Pancreas (tissue), 10 donors: ENCODE measurements around the gene NOS1AP. TPM values are rescaled to one million over a fixed set of nuclear protein-coding genes. Genes with fewer than 3 reads are reported as not detected.

ENCODE experiments used
- ATAC-seq, 4 donors: fragments of 200-7000 bp; cut with Tn5 transposase; one replicate each; pipeline versions ENCODE4 v1.8.0 to v1.9.1; 2020; ENCODE audit warnings: mild to moderate bottlenecking in 4 of 4, moderate library complexity in 4 of 4
- DNase-seq, 6 donors: peaks; one replicate each; pipeline ENCODE4 v3.0.0-alpha.2; 2020
- FAIRE-seq: peaks from 2 replicates; lab custom pipeline; 2012; peaks lifted over from hg19 to GRCh38; lab: Jason Lieb, UNC
- H3K27ac ChIP-seq, 4 donors: fragments of 200-600 bp; sonication (generic); 1 replicate in 3 of 4; 2 replicates in 1 of 4; pipeline versions ENCODE4 v1.5.0 to v1.8.0; 2020
- H3K27me3 ChIP-seq, 4 donors: fragments of 200-600 bp; one replicate each; pipeline ENCODE4 v1.8.0; 2021
- H3K36me3 ChIP-seq, 3 donors: fragments of 200-600 bp; sonication (generic) in 1 of 3; one replicate each; pipeline versions ENCODE4 v1.5.0 to v1.8.0; 2020 to 2021
- H3K4me1 ChIP-seq, 3 donors: fragments of 200-600 bp; one replicate each; pipeline ENCODE4 v1.8.0; 2021
- H3K4me3 ChIP-seq, 4 donors: fragments of 200-600 bp; sonication (generic) in 2 of 4; one replicate each; pipeline versions ENCODE4 v1.5.0 to v1.8.0; 2020 to 2021
- H3K9me3 ChIP-seq, 4 donors: fragments of 200-600 bp; one replicate each; pipeline ENCODE4 v1.8.0; 2021
- WGBS, 2 donors: extraction: QIAGEN DNeasy Blood & Tissue Kit; methylation state at CpG; one replicate each; pipeline ENCODE4 v1.1.7; 2013; 5-methylcytosine and 5-hydroxymethylcytosine counted together
- intact Hi-C, 3 donors: fragments of 100-400 bp; cut with DNase I; formaldehyde crosslinking; loops; one replicate each; pipeline versions ENCODE4 v1.11.1 to v1.14.2; 2022
- polyA plus RNA-seq, 2 donors: library from polyadenylated mRNA; stranded (reverse); fragments of 200-250 nt; gene quantifications; one replicate each; pipeline ENCODE4 v1.2.3, GENCODE V29; 2013
- total RNA-seq, 6 donors: library from RNA; stranded (reverse); fragmentation: NEBNext Ultra II Directional in 4 of 6; extraction: Animal tissue kit (Norgen Biotek cat#: 25700) in 4 of 6; gene quantifications; one replicate each; pipeline versions ENCODE4 v1.2.1 to v1.2.4, GENCODE V29; 2021 to 2023
- TF ChIP-seq, protein P1 (sequence below), 4 donors: fragments of 200-600 bp; sonication (generic) in 3 of 4; IDR thresholded peaks; one replicate each; pipeline versions ENCODE4 v1.5.0 to v1.8.0; 2021; ENCODE audit warnings: antibody characterized with exemption in 4 of 4
- donor health status: healthy with polysubstance abuse.
- donor health status: DM: no; HTN: no; CAD: no; lungs with moderate emphysema.
- donor health status: DM: no; HTN: no; CAD: no.
- donor health status: control.
- donor health status: control.
- donor health status: Bipolar disorder and iron deficiency.
- donor health status: DM: yes; HTN: yes; CAD: no.
- donor health status: DM: no; HTN: no; CAD: no.
- donor health status: DM: no; HTN: no; CAD: no.
- donor health status: DM: yes; HTN: yes; CAD: no.

NOS1AP gene
- total and polyA plus RNA-seq, 8 donors: 0.40 to 2.8 (median 1.7) TPM

- 82 to 86% methylated on average over 8 of the region's 8 CpGs for WGBS, 2 donors
- Histone ChIP-seq H3K27ac (no peak overlapping the region), H3K9me3 (no peaks in the 10 kb centered on the region), H3K4me3 (no peak overlapping the region), H3K36me3 (no peaks in the 10 kb centered on the region), H3K27me3 (no peaks in the 10 kb centered on the region), H3K4me1 (no peaks in the 10 kb centered on the region)
- TF ChIP-seq, protein P1, sequence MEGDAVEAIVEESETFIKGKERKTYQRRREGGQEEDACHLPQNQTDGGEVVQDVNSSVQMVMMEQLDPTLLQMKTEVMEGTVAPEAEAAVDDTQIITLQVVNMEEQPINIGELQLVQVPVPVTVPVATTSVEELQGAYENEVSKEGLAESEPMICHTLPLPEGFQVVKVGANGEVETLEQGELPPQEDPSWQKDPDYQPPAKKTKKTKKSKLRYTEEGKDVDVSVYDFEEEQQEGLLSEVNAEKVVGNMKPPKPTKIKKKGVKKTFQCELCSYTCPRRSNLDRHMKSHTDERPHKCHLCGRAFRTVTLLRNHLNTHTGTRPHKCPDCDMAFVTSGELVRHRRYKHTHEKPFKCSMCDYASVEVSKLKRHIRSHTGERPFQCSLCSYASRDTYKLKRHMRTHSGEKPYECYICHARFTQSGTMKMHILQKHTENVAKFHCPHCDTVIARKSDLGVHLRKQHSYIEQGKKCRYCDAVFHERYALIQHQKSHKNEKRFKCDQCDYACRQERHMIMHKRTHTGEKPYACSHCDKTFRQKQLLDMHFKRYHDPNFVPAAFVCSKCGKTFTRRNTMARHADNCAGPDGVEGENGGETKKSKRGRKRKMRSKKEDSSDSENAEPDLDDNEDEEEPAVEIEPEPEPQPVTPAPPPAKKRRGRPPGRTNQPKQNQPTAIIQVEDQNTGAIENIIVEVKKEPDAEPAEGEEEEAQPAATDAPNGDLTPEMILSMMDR (IDR thresholded peaks at IDR 0.05): no peak
- no peak for DNase-seq
- ATAC-seq: no peak
- FAIRE-seq: no peak
- intact Hi-C loops: no loop called here
Measured at GRCh38 chr1:162375463-162375862, 306.0 kb downstream of the NOS1AP start.

GRCh38 chr1:162376691-162377090, 307.2 kb downstream of the NOS1AP start, which contains the start of gene SPATA46:
Gene SPATA46 (minus strand): TSS chr1:162376854. CDS start chr1:162376790, 64 bp downstream.
- 93 to 97% methylated on average over 5 of the region's 5 CpGs for WGBS, 2 donors
- FAIRE-seq: no peak
- TF ChIP-seq, protein P1 (IDR thresholded peaks at IDR 0.05): no peak
- Histone ChIP-seq H3K27ac (no peak within 1 kb of the TSS), H3K4me1 (no peaks in the 10 kb centered on the region), H3K4me3 (no peak within 1 kb of the TSS), H3K27me3 (no peaks in the 10 kb centered on the region), H3K9me3 (no peaks in the 10 kb centered on the region), H3K36me3 (no peaks in the 10 kb centered on the region)
- no peak for DNase-seq
- intact Hi-C loops: no loop called here
- no peak for ATAC-seq

- Histone ChIP-seq H3K9me3 (no peaks in the 10 kb centered on the region), H3K36me3 (no peaks in the 10 kb centered on the region), H3K4me1 (no peaks in the 10 kb centered on the region), H3K4me3 (no peak overlapping the region), H3K27ac (no peak overlapping the region), H3K27me3 (no peaks in the 10 kb centered on the region)
- ATAC-seq (no peak), FAIRE-seq (no peak), DNase-seq (no peak)
- 80 to 91% methylated on average over 6 of the region's 6 CpGs for WGBS, 2 donors
- TF ChIP-seq, protein P1 (IDR thresholded peaks at IDR 0.05): no peak
- intact Hi-C loops: loop anchor here in 1 of 3 donors (10.0 kb wide), 1 partner anchor 325 kb away; no protein-coding TSS in a partner anchor
Measured at GRCh38 chr1:162380061-162380846, 310.8 kb downstream of the NOS1AP start.

- TF ChIP-seq, protein P1 (IDR thresholded peaks at IDR 0.05): no peak
- intact Hi-C loops: loop anchor here in 1 of 3 donors (10.0 kb wide), 1 partner anchor 327 kb away; no protein-coding TSS in a partner anchor
- Histone ChIP-seq H3K4me1 (no peaks in the 10 kb centered on the region), H3K9me3 (no peaks in the 10 kb centered on the region), H3K36me3 (no peaks in the 10 kb centered on the region), H3K27ac (no peak within 1 kb of the TSS), H3K27me3 (no peaks in the 10 kb centered on the region), H3K4me3 (no peak within 1 kb of the TSS)
- 81 to 86% methylated on average over 3 of the region's 3 CpGs for WGBS, 2 donors
- DNase-seq (no peak), ATAC-seq (peak in 3 of 4 donors; percentile 58 to 85 (median 81)), FAIRE-seq (no peak)
Measured at GRCh38 chr1:162381383-162381782, 311.9 kb downstream of the NOS1AP start, which contains the start of gene C1orf226. Gene C1orf226 (plus strand): TSS chr1:162381728. CDS start chr1:162381902, 174 bp downstream.
